Activated gamma-delta T cell treated with Interleukin-2 at 50 U/mL for 16 hours (primary cell): ENCODE results near the gene SEZ6L.

ENCODE experiments used
- DNase-seq: peaks from one replicate; pipeline ENCODE4 v3.0.0-alpha.2; 2020

Gene SEZ6L

GRCh38 chr22:26182723-26183122 is 13.5 kb downstream of the SEZ6L start:
- no peak for DNase-seq

GRCh38 chr22:26185190-26185589 is 15.9 kb downstream of the SEZ6L start:
- DNase-seq = no peak

GRCh38 chr22:26188341-26188740 is 19.1 kb downstream of the SEZ6L start:
- DNase-seq = no peak

- DNase-seq = no peak
Observed at GRCh38 chr22:26194313-26194712, 25.1 kb downstream of the SEZ6L start.

- no peak for DNase-seq
Observed at GRCh38 chr22:26194877-26195276, 25.6 kb downstream of the SEZ6L start.

GRCh38 chr22:26196657-26197056 is 27.4 kb downstream of the SEZ6L start:
- no peak for DNase-seq

GRCh38 chr22:26197425-26197824 is 28.2 kb downstream of the SEZ6L start:
- no peak for DNase-seq

GRCh38 chr22:26199665-26200064 is 30.4 kb downstream of the SEZ6L start:
- no peak for DNase-seq

- no peak for DNase-seq
Observed at GRCh38 chr22:26202280-26202924, 33.1 kb downstream of the SEZ6L start.

GRCh38 chr22:26205494-26205893 is 36.2 kb downstream of the SEZ6L start:
- DNase-seq = no peak

- DNase-seq = no peak
Observed at GRCh38 chr22:26210334-26210733, 41.1 kb downstream of the SEZ6L start.

GRCh38 chr22:26213826-26214225 is 44.6 kb downstream of the SEZ6L start:
- DNase-seq = no peak

GRCh38 chr22:26214466-26214865 is 45.2 kb downstream of the SEZ6L start:
- DNase-seq = no peak

- DNase-seq = no peak
Observed at GRCh38 chr22:26215736-26216135, 46.5 kb downstream of the SEZ6L start.

- no peak for DNase-seq
Observed at GRCh38 chr22:26225207-26225606, 55.9 kb downstream of the SEZ6L start.

GRCh38 chr22:26226538-26227297 is 57.5 kb downstream of the SEZ6L start:
- DNase-seq = no peak

- no peak for DNase-seq
Observed at GRCh38 chr22:26229910-26230309, 60.6 kb downstream of the SEZ6L start.

- no peak for DNase-seq
Observed at GRCh38 chr22:26234296-26234695, 65.0 kb downstream of the SEZ6L start.

GRCh38 chr22:26235792-26236487 is 66.7 kb downstream of the SEZ6L start:
- no peak for DNase-seq

GRCh38 chr22:26236991-26237390 is 67.7 kb downstream of the SEZ6L start:
- no peak for DNase-seq

- DNase-seq = no peak
Observed at GRCh38 chr22:26238596-26238995, 69.3 kb downstream of the SEZ6L start.

- no peak for DNase-seq
Observed at GRCh38 chr22:26239581-26239980, 70.3 kb downstream of the SEZ6L start.

GRCh38 chr22:26241361-26241760 is 72.1 kb downstream of the SEZ6L start:
- no peak for DNase-seq

GRCh38 chr22:26245001-26245400 is 75.7 kb downstream of the SEZ6L start:
- DNase-seq = no peak
